SK-N-SH treated with all-trans-retinoic acid at 6 μM for 48 hours (cell line): ENCODE results near the gene LACRT.

Source experiments
- ATAC-seq: fragments of 200-7000 bp; cut with Tn5 transposase; 3 replicates; pipeline ENCODE4 v1.9.1; 2020; ENCODE audit warnings: mild to moderate bottlenecking, moderate library complexity
- ARNTL ChIP-seq: fragments of 450-650 bp; formaldehyde crosslinking; IDR thresholded peaks from 2 replicates; pipeline ENCODE4 v1.5.0; 2020; ENCODE audit warnings: low read depth, mild to moderate bottlenecking, moderate library complexity, borderline replicate concordance
- BACH2 ChIP-seq: fragments of 250-450 bp; sonication (Bioruptor Pico); IDR thresholded peaks from 2 replicates; pipeline ENCODE4 v1.9.0; 2021; ENCODE audit warnings: mild to moderate bottlenecking, borderline replicate concordance
- CSDC2 ChIP-seq: fragments of 250-450 bp; sonication (Bioruptor Pico); IDR thresholded peaks from 2 replicates; pipeline ENCODE4 v1.5.0; 2020; ENCODE audit warnings: mild to moderate bottlenecking, moderate library complexity
- ESRRG ChIP-seq: fragments of 250-450 bp; sonication (Bioruptor Pico); IDR thresholded peaks from 2 replicates; pipeline ENCODE4 v1.6.1; 2021; ENCODE audit warnings: mild to moderate bottlenecking
- GLIS3 ChIP-seq: fragments of 250-450 bp; sonication (Bioruptor Pico); IDR thresholded peaks from 2 replicates; pipeline ENCODE4 v1.5.0; 2020; ENCODE audit warnings: mild to moderate bottlenecking, moderate library complexity
- ISL1 ChIP-seq: fragments of 250-450 bp; sonication (Bioruptor Pico); IDR thresholded peaks from 2 replicates; pipeline ENCODE4 v2.1.2; 2022; ENCODE audit warnings: mild to moderate bottlenecking, moderate library complexity
- OSR1 ChIP-seq: fragments of 250-450 bp; sonication (Bioruptor Pico); IDR thresholded peaks from 2 replicates; pipeline ENCODE4 v1.8.0; 2022; ENCODE audit warnings: moderate library complexity, mild to moderate bottlenecking, inconsistent platforms
- PPARA ChIP-seq: fragments of 250-450 bp; sonication (Bioruptor Pico); IDR thresholded peaks from 2 replicates; pipeline ENCODE4 v1.5.0; 2020; ENCODE audit warnings: mild to moderate bottlenecking, borderline replicate concordance
- RARB ChIP-seq: fragments of 250-450 bp; sonication (Bioruptor Pico); IDR thresholded peaks from 2 replicates; pipeline ENCODE4 v1.8.0; 2021; ENCODE audit warnings: mild to moderate bottlenecking, moderate library complexity
- SNAI2 ChIP-seq: fragments of 250-450 bp; sonication (Bioruptor Pico); IDR thresholded peaks from 2 replicates; pipeline ENCODE4 v1.5.0; 2020; ENCODE audit warnings: mild to moderate bottlenecking, moderate library complexity
- TCF4 ChIP-seq: fragments of 250-450 bp; sonication (Bioruptor Pico); IDR thresholded peaks from 2 replicates; pipeline ENCODE4 v1.8.0; 2021; ENCODE audit warnings: mild to moderate bottlenecking, moderate library complexity, borderline replicate concordance
- TOX ChIP-seq: fragments of 250-450 bp; sonication (Bioruptor Pico); IDR thresholded peaks from 2 replicates; pipeline ENCODE4 v1.8.0; 2021; ENCODE audit warnings: mild to moderate bottlenecking, moderate library complexity, borderline replicate concordance
- TSHZ2 ChIP-seq: fragments of 250-450 bp; sonication (Bioruptor Pico); IDR thresholded peaks from 2 replicates; pipeline ENCODE4 v1.5.0; 2020; ENCODE audit warnings: mild to moderate bottlenecking, moderate library complexity
- ZC3H10 ChIP-seq: fragments of 250-450 bp; sonication (Bioruptor Pico); IDR thresholded peaks from 2 replicates; pipeline ENCODE4 v1.5.1; 2021; ENCODE audit warnings: mild to moderate bottlenecking, moderate library complexity
- ZFP3 ChIP-seq: fragments of 250-450 bp; sonication (Bioruptor Pico); IDR thresholded peaks from 2 replicates; pipeline ENCODE4 v1.5.0; 2020; ENCODE audit warnings: mild to moderate bottlenecking, moderate library complexity
- ZFP30 ChIP-seq: fragments of 450-650 bp; formaldehyde crosslinking; IDR thresholded peaks from 2 replicates; pipeline ENCODE4 v1.5.0; 2022; ENCODE audit warnings: mild to moderate bottlenecking, moderate library complexity
- ZNF565 ChIP-seq: fragments of 450-650 bp; formaldehyde crosslinking; conservative IDR thresholded peaks from 2 replicates; pipeline ENCODE4 v1.5.0; 2020; ENCODE audit warnings: low read depth, mild to moderate bottlenecking, moderate library complexity
- ZNF70 ChIP-seq: fragments of 450-650 bp; formaldehyde crosslinking; IDR thresholded peaks from 2 replicates; pipeline ENCODE4 v1.5.0; 2020; ENCODE audit warnings: mild to moderate bottlenecking, moderate library complexity
- ZNF8 ChIP-seq: fragments of 450-650 bp; formaldehyde crosslinking; IDR thresholded peaks from 2 replicates; pipeline ENCODE4 v1.5.0; 2020; ENCODE audit warnings: mild to moderate bottlenecking, moderate library complexity
- TF ChIP-seq, protein P1 (sequence below): fragments of 250-450 bp; sonication (Bioruptor Pico); IDR thresholded peaks from 2 replicates; pipeline ENCODE4 v1.5.1; 2021; ENCODE audit warnings: mild to moderate bottlenecking, moderate library complexity
- TF ChIP-seq, protein P2 (sequence below): fragments of 250-450 bp; sonication (Bioruptor Pico); IDR thresholded peaks from 2 replicates; pipeline ENCODE4 v1.5.1; 2020; ENCODE audit warnings: low read depth, mild to moderate bottlenecking, moderate library complexity
- TF ChIP-seq, protein P3 (sequence below): fragments of 250-450 bp; sonication (Bioruptor Pico); IDR thresholded peaks from 2 replicates; pipeline ENCODE4 v1.8.0; 2020; ENCODE audit warnings: mild to moderate bottlenecking, moderate library complexity, borderline replicate concordance

Gene LACRT

GRCh38 chr12:54631551-54631950 lies 3.1 kb downstream of the LACRT start:
- TF ChIP-seq TSHZ2 (CRISPR knock-in tag) (no peak), ISL1 (CRISPR knock-in tag) (no peak), ZC3H10 (CRISPR knock-in tag) (no peak), OSR1 (CRISPR knock-in tag) (no peak), CSDC2 (no peak), ARNTL (CRISPR knock-in tag) (no peak), PPARA (CRISPR knock-in tag) (no peak), ESRRG (no peak), GLIS3 (CRISPR knock-in tag) (no peak), SNAI2 (CRISPR knock-in tag) (no peak)
- TF ChIP-seq, protein P1, sequence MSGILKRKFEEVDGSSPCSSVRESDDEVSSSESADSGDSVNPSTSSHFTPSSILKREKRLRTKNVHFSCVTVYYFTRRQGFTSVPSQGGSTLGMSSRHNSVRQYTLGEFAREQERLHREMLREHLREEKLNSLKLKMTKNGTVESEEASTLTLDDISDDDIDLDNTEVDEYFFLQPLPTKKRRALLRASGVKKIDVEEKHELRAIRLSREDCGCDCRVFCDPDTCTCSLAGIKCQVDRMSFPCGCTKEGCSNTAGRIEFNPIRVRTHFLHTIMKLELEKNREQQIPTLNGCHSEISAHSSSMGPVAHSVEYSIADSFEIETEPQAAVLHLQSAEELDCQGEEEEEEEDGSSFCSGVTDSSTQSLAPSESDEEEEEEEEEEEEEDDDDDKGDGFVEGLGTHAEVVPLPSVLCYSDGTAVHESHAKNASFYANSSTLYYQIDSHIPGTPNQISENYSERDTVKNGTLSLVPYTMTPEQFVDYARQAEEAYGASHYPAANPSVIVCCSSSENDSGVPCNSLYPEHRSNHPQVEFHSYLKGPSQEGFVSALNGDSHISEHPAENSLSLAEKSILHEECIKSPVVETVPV, result no peak
- TF ChIP-seq, protein P2, sequence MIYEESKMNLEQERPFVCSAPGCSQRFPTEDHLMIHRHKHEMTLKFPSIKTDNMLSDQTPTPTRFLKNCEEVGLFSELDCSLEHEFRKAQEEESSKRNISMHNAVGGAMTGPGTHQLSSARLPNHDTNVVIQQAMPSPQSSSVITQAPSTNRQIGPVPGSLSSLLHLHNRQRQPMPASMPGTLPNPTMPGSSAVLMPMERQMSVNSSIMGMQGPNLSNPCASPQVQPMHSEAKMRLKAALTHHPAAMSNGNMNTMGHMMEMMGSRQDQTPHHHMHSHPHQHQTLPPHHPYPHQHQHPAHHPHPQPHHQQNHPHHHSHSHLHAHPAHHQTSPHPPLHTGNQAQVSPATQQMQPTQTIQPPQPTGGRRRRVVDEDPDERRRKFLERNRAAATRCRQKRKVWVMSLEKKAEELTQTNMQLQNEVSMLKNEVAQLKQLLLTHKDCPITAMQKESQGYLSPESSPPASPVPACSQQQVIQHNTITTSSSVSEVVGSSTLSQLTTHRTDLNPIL (CRISPR knock-in tag), result no peak
- TF ChIP-seq, protein P3, sequence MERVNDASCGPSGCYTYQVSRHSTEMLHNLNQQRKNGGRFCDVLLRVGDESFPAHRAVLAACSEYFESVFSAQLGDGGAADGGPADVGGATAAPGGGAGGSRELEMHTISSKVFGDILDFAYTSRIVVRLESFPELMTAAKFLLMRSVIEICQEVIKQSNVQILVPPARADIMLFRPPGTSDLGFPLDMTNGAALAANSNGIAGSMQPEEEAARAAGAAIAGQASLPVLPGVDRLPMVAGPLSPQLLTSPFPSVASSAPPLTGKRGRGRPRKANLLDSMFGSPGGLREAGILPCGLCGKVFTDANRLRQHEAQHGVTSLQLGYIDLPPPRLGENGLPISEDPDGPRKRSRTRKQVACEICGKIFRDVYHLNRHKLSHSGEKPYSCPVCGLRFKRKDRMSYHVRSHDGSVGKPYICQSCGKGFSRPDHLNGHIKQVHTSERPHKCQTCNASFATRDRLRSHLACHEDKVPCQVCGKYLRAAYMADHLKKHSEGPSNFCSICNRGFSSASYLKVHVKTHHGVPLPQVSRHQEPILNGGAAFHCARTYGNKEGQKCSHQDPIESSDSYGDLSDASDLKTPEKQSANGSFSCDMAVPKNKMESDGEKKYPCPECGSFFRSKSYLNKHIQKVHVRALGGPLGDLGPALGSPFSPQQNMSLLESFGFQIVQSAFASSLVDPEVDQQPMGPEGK (CRISPR knock-in tag), result no peak
- no peak for ATAC-seq

DNA sequence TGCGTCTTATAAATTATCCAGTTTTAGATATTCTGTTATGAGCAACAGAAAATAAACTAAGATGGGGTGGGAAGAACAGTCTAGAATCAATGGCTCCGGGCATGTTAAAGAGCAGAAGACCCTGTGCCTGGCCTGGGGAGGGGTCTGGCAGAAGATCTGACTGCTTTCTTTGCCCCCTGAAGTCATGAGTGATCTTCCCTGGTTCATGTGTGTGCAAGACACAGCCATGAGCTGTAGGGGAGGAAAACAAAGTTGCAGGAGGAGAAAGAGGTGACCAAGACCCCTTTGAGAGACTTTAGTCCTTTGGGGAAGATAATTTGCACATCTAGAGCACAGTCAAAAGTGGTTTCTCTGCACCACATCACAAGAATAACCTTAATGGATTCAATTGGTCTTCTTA lies 4.8 kb downstream of the LACRT start:
- ATAC-seq, result no peak
- TF ChIP-seq SNAI2 (CRISPR knock-in tag) (no peak), ESRRG (no peak), ARNTL (CRISPR knock-in tag) (no peak), TOX (no peak), RARB (CRISPR knock-in tag) (no peak), ZFP3 (CRISPR knock-in tag) (no peak), TSHZ2 (CRISPR knock-in tag) (no peak), ZC3H10 (CRISPR knock-in tag) (no peak), GLIS3 (CRISPR knock-in tag) (no peak), TCF4 (no peak), ZFP30 (CRISPR knock-in tag) (no peak), OSR1 (CRISPR knock-in tag) (no peak), ZNF565 (CRISPR knock-in tag) (no peak), BACH2 (CRISPR knock-in tag) (no peak), ZNF8 (no peak), ZNF70 (no peak), PPARA (CRISPR knock-in tag) (no peak), CSDC2 (no peak)
- TF ChIP-seq, protein P1, result no peak
- TF ChIP-seq, protein P3 (CRISPR knock-in tag), result no peak
